GM23248 (cell line): ENCODE data around the gene ARSI. TPM values are rescaled to one million over a fixed set of nuclear protein-coding genes. Genes with fewer than 3 reads are reported as not detected.

ENCODE experiments used
- DNase-seq: peaks from one replicate; pipeline ENCODE4 v3.0.0-alpha.2; 2015
- H2AFZ ChIP-seq: fragments of 200-600 bp; sonication (generic); 2 replicates; pipeline ENCODE4 v1.6.1; 2016; ENCODE audit warnings: antibody characterized with exemption
- H3F3A ChIP-seq: fragments of 200-600 bp; sonication (generic); 2 replicates; pipeline ENCODE4 v1.6.1; 2016; ENCODE audit warnings: mild to moderate bottlenecking, antibody characterized with exemption, mixed run types; ENCODE audit not compliant: insufficient read depth
- H3K27ac ChIP-seq: fragments of 200-600 bp; sonication (generic); 2 replicates; pipeline ENCODE4 v1.5.1; 2016; ENCODE audit warnings: mild to moderate bottlenecking
- H3K27me3 ChIP-seq: fragments of 200-600 bp; sonication (generic); replicated peaks from 2 replicates; pipeline ENCODE4 v1.6.1; 2016; ENCODE audit warnings: mild to moderate bottlenecking; ENCODE audit not compliant: insufficient read depth
- H3K36me3 ChIP-seq: fragments of 200-600 bp; sonication (generic); 2 replicates; pipeline ENCODE4 v1.6.1; 2016; ENCODE audit warnings: low read depth, mild to moderate bottlenecking
- H3K4me1 ChIP-seq: fragments of 200-600 bp; sonication (generic); 2 replicates; pipeline ENCODE4 v1.6.1; 2016; ENCODE audit warnings: mild to moderate bottlenecking; ENCODE audit not compliant: insufficient read depth
- H3K4me2 ChIP-seq: fragments of 200-600 bp; sonication (generic); one replicate; pipeline ENCODE4 v1.6.1; 2016; ENCODE audit warnings: mild to moderate bottlenecking; ENCODE audit not compliant: unreplicated experiment
- H3K4me3 ChIP-seq: fragments of 200-600 bp; sonication (generic); 2 replicates; pipeline ENCODE4 v1.5.1; 2016; ENCODE audit warnings: mild to moderate bottlenecking
- H3K79me2 ChIP-seq: fragments of 200-600 bp; sonication (generic); 2 replicates; pipeline ENCODE4 v1.6.1; 2016; ENCODE audit warnings: mild to moderate bottlenecking; ENCODE audit not compliant: insufficient read depth
- H3K9ac ChIP-seq: fragments of 200-600 bp; sonication (generic); 2 replicates; pipeline ENCODE4 v1.6.1; 2016; ENCODE audit warnings: mild to moderate bottlenecking
- H3K9me2 ChIP-seq: fragments of 200-600 bp; sonication (generic); 2 replicates; pipeline ENCODE4 v1.6.1; 2016; ENCODE audit warnings: mixed run types, mild to moderate bottlenecking, moderate library complexity; ENCODE audit not compliant: insufficient read depth
- H3K9me3 ChIP-seq: fragments of 200-600 bp; sonication (generic); one replicate; pipeline ENCODE4 v1.6.1; 2017; ENCODE audit warnings: low read depth
- H4K20me1 ChIP-seq: fragments of 200-600 bp; sonication (generic); 2 replicates; pipeline ENCODE4 v1.6.0; 2016; ENCODE audit not compliant: insufficient read depth
- EZH2 ChIP-seq: fragments of 200-600 bp; sonication (generic); IDR thresholded peaks from 2 replicates; pipeline ENCODE4 v1.6.1; 2018; ENCODE audit warnings: antibody characterized with exemption, mild to moderate bottlenecking; ENCODE audit not compliant: insufficient read depth, poor library complexity, severe bottlenecking
- EZH2phosphoT487 ChIP-seq: fragments of 200-600 bp; sonication (generic); IDR thresholded peaks from 2 replicates; pipeline ENCODE4 v1.6.1; 2018; ENCODE audit warnings: antibody characterized with exemption, moderate library complexity, mild to moderate bottlenecking, low read depth; ENCODE audit not compliant: insufficient read depth
- WGBS, 2 experiments: methylation state at CpG; one replicate each; pipeline ENCODE4 v1.1.6; 2015 to 2017; ENCODE audit warnings: low lambda C conversion rate in 2 of 2, low coverage in 1 of 2; ENCODE audit errors: missing lambda C conversion rate in 2 of 2; 5-methylcytosine and 5-hydroxymethylcytosine counted together
- in situ Hi-C: fragments of 300-500 bp; cut with MboI; formaldehyde crosslinking; loops from 2 replicates; pipeline ENCODE4 v1.15.0; 2020
- polyA plus RNA-seq: library from polyadenylated mRNA; unstranded; fragments of >200 nt; fragmentation: Nextera tagmentation; extraction: Ambion mirVana; gene quantifications from 2 replicates; pipeline ENCODE4 v1.2.1, GENCODE V29; 2016
- total RNA-seq: library from RNA; depleted of rRNA; stranded (reverse); fragments of >200 nt; shearing (Covaris generic); gene quantifications from 2 replicates; pipeline ENCODE4 v1.2.3, GENCODE V29; 2014

ARSI gene
- total and polyA plus RNA-seq, 2 experiments from 2014 or later = 1.0 to 4.3 TPM

- 89 to 100% methylated on average over 1 of the region's 1 CpG for WGBS, 2 experiments
- no peaks in the 10 kb centered on the region for H3K79me2 ChIP-seq
- no peaks in the 10 kb centered on the region for H3K9me2 ChIP-seq
- no peaks in the 10 kb centered on the region for H4K20me1 ChIP-seq
- no peak overlapping the region for H3K4me2 ChIP-seq
- H3K27me3 ChIP-seq = no peaks in the 10 kb centered on the region
- in situ Hi-C loops = no loop called here
- H3K4me3 ChIP-seq = no peak overlapping the region
- H2AFZ ChIP-seq = no peak overlapping the region
- H3K9me3 ChIP-seq = no peaks in the 10 kb centered on the region
- peaks cover 19% of the 10 kb centered on the region for H3F3A ChIP-seq
- H3K27ac ChIP-seq = no peak overlapping the region
- H3K9ac ChIP-seq = no peak overlapping the region
- no peaks in the 10 kb centered on the region for H3K36me3 ChIP-seq
- TF ChIP-seq EZH2 (no peak), EZH2phosphoT487 (no peak)
- H3K4me1 ChIP-seq = peaks cover 34% of the 10 kb centered on the region
- DNase-seq = peak; percentile 26
These were observed 1.6 kb downstream of the ARSI start for GRCh38 chr5:150301170-150301505.

DNA sequence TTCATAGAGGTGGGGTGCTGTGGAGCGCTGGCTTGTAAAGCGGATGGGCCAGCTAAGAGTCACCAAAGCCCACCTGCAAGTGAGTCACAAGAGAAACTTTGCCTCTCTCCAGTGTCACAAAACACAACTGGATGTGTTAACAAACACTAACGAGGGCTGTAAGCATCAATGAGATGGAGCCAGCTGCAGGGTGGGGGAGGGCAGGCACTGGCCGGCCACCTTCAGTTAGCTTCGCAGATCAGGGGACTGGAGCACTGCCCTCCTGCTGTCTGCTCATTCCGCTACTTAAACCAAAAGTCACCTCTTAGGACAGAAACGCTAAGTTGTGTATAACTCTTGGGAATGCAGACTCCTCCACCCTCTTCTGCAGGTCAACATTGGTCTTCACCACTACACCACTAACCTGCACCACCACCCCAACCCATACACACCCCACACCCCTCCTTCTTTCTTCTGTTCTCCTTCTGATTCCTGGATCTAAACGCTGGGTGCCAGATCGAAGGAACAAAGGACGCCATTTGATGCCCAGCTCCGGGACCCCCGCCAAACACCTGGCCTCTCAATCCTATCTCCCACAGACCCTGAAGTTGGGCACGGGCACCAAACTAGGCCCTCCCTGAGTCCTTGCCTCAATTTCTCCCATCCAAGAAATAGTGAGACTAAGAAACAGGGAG lies 2.1 kb downstream of the ARSI start:
- Histone ChIP-seq H3K27me3 (no peaks in the 10 kb centered on the region), H3K9me3 (no peaks in the 10 kb centered on the region), H3K4me1 (peaks cover 32% of the 10 kb centered on the region), H3K4me2 (no peak overlapping the region), H3K9me2 (no peaks in the 10 kb centered on the region), H3K9ac (no peak overlapping the region; the same call in 1 of the 2 replicates), H3F3A (peaks cover 19% of the 10 kb centered on the region), H3K79me2 (no peaks in the 10 kb centered on the region), H3K36me3 (no peaks in the 10 kb centered on the region), H3K27ac (no peak overlapping the region), H4K20me1 (no peaks in the 10 kb centered on the region), H3K4me3 (no peak overlapping the region), H2AFZ (no peak overlapping the region)
- 82 to 88% methylated on average over 13 of the region's 13 CpGs for WGBS, 2 experiments
- DNase-seq = no peak
- in situ Hi-C loops = no loop called here
- TF ChIP-seq EZH2 (no peak), EZH2phosphoT487 (no peak)

GRCh38 chr5:150299571-150300327 lies 3.0 kb downstream of the ARSI start:
- 65 to 67% methylated on average over 6 of the region's 6 CpGs for WGBS, 2 experiments
- H2AFZ ChIP-seq = no peak overlapping the region
- H3K27ac ChIP-seq = peak overlapping the region; percentile 96
- peak overlapping the region; percentile 12 for H3K4me2 ChIP-seq
- no peaks in the 10 kb centered on the region for H3K79me2 ChIP-seq
- no peaks in the 10 kb centered on the region for H3K36me3 ChIP-seq
- peak overlapping the region; percentile 71 for H3K9ac ChIP-seq
- H3F3A ChIP-seq = peaks cover 19% of the 10 kb centered on the region
- no peak overlapping the region for H3K4me3 ChIP-seq
- in situ Hi-C loops = no loop called here
- TF ChIP-seq EZH2 (no peak), EZH2phosphoT487 (no peak)
- no peaks in the 10 kb centered on the region for H3K27me3 ChIP-seq
- DNase-seq = peak; percentile 22
- peaks cover 39% of the 10 kb centered on the region for H3K4me1 ChIP-seq
- no peaks in the 10 kb centered on the region for H4K20me1 ChIP-seq
- no peaks in the 10 kb centered on the region for H3K9me3 ChIP-seq
- H3K9me2 ChIP-seq = no peaks in the 10 kb centered on the region

DNA sequence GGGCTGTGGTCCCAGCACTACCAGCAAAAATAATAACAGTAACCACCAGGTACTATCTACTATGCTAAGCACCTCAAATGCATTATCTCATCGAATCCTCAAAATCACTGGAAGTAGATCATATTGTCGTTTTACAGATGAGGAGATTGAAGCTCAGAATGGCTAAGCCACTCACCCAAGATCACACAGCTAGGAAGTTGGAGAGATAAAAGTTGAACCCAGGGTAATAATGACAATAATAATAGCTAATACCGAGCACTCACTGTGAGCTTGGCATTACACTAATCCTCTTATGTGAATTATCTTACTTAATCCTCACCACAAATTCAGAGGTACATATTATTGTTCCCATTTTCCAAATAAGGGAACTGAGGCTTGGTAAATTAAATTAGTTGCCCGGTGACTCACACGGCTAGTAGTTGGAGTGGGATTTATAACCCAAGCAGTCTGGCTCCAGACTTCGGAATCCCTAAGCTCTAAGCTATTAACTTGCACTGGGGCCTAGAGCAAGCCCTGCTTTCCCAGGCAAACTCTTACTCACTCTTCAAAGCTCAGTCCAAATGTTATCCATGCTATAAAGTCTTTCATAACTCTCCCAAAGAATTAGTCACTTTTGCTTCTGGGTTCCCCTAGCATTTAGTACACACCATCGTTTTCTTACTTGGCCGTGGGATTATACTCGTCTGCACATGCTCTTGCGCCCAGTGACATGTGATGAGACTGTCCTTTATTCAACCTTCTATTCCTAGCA lies 3.8 kb downstream of the ARSI start:
- Histone ChIP-seq H3K9me2 (no peaks in the 10 kb centered on the region), H4K20me1 (no peaks in the 10 kb centered on the region), H2AFZ (no peak overlapping the region), H3K79me2 (no peaks in the 10 kb centered on the region), H3K27me3 (no peaks in the 10 kb centered on the region), H3K9ac (peak overlapping the region; percentile 71), H3F3A (peaks cover 19% of the 10 kb centered on the region), H3K27ac (peak overlapping the region; percentile 96), H3K9me3 (no peaks in the 10 kb centered on the region), H3K4me2 (peak overlapping the region; percentile 31), H3K4me1 (peaks cover 39% of the 10 kb centered on the region), H3K36me3 (no peaks in the 10 kb centered on the region), H3K4me3 (no peak overlapping the region)
- TF ChIP-seq EZH2 = no peak
- TF ChIP-seq EZH2phosphoT487 = no peak
- WGBS, 2 experiments = 15 to 17% methylated on average over 10 of the region's 10 CpGs
- in situ Hi-C loops = no loop called here
- DNase-seq = peak; percentile 99
